ENCODE data around the gene MMP27.

- TF ChIP-seq, protein P1, sequence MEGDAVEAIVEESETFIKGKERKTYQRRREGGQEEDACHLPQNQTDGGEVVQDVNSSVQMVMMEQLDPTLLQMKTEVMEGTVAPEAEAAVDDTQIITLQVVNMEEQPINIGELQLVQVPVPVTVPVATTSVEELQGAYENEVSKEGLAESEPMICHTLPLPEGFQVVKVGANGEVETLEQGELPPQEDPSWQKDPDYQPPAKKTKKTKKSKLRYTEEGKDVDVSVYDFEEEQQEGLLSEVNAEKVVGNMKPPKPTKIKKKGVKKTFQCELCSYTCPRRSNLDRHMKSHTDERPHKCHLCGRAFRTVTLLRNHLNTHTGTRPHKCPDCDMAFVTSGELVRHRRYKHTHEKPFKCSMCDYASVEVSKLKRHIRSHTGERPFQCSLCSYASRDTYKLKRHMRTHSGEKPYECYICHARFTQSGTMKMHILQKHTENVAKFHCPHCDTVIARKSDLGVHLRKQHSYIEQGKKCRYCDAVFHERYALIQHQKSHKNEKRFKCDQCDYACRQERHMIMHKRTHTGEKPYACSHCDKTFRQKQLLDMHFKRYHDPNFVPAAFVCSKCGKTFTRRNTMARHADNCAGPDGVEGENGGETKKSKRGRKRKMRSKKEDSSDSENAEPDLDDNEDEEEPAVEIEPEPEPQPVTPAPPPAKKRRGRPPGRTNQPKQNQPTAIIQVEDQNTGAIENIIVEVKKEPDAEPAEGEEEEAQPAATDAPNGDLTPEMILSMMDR (IDR thresholded peaks at IDR 0.05) = peak; percentile 55
- TF ChIP-seq, protein P2, sequence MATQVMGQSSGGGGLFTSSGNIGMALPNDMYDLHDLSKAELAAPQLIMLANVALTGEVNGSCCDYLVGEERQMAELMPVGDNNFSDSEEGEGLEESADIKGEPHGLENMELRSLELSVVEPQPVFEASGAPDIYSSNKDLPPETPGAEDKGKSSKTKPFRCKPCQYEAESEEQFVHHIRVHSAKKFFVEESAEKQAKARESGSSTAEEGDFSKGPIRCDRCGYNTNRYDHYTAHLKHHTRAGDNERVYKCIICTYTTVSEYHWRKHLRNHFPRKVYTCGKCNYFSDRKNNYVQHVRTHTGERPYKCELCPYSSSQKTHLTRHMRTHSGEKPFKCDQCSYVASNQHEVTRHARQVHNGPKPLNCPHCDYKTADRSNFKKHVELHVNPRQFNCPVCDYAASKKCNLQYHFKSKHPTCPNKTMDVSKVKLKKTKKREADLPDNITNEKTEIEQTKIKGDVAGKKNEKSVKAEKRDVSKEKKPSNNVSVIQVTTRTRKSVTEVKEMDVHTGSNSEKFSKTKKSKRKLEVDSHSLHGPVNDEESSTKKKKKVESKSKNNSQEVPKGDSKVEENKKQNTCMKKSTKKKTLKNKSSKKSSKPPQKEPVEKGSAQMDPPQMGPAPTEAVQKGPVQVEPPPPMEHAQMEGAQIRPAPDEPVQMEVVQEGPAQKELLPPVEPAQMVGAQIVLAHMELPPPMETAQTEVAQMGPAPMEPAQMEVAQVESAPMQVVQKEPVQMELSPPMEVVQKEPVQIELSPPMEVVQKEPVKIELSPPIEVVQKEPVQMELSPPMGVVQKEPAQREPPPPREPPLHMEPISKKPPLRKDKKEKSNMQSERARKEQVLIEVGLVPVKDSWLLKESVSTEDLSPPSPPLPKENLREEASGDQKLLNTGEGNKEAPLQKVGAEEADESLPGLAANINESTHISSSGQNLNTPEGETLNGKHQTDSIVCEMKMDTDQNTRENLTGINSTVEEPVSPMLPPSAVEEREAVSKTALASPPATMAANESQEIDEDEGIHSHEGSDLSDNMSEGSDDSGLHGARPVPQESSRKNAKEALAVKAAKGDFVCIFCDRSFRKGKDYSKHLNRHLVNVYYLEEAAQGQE (IDR thresholded peaks at IDR 0.05; ENCODE audit: insufficient read depth in 1 of 2, low read depth in 2 of 2, low read length in 1 of 2) = no peak
Measured at GRCh38 chr11:102683277-102683676, 22.3 kb downstream of the MMP27 start.
